ENCODE data around the gene MRPL1.

MRPL1 gene

DNA sequence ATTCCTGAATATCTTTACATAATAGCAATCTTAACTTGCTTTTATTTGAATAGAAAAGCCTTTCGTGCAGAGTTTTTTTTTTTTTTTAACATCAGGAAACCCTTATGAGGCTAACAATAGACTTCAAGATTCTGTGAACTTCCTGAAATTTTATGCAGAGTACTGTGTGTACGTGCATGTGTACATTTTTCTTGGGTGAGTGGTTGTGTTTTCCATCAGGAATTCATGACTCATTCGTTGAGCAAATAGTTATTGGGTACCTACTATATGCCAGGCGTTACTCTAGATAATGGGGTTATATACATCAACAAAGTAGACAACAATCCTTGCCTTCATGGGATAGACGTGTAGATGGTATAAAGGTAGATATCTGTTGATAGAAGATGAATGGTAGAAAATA, 59.1 kb downstream of the MRPL1 start:
- TF ChIP-seq POLR2A (IDR thresholded peaks at IDR 0.05; ENCODE audit: extremely low read depth, insufficient read length) (no peak), MYC (IDR thresholded peaks at IDR 0.05; ENCODE audit: low read depth, low read length) (no peak)
- TF ChIP-seq, protein P1, sequence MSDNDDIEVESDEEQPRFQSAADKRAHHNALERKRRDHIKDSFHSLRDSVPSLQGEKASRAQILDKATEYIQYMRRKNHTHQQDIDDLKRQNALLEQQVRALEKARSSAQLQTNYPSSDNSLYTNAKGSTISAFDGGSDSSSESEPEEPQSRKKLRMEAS (IDR thresholded peaks at IDR 0.05; ENCODE audit: low read depth, low read length): no peak
- TF ChIP-seq, protein P2, sequence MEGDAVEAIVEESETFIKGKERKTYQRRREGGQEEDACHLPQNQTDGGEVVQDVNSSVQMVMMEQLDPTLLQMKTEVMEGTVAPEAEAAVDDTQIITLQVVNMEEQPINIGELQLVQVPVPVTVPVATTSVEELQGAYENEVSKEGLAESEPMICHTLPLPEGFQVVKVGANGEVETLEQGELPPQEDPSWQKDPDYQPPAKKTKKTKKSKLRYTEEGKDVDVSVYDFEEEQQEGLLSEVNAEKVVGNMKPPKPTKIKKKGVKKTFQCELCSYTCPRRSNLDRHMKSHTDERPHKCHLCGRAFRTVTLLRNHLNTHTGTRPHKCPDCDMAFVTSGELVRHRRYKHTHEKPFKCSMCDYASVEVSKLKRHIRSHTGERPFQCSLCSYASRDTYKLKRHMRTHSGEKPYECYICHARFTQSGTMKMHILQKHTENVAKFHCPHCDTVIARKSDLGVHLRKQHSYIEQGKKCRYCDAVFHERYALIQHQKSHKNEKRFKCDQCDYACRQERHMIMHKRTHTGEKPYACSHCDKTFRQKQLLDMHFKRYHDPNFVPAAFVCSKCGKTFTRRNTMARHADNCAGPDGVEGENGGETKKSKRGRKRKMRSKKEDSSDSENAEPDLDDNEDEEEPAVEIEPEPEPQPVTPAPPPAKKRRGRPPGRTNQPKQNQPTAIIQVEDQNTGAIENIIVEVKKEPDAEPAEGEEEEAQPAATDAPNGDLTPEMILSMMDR (IDR thresholded peaks at IDR 0.05; ENCODE audit: low read depth, low read length): no peak
- DNase-seq (ENCODE audit: low read depth): no peak
- no peak overlapping the region for H3K4me3 ChIP-seq (ENCODE audit: low read depth, low read length)

DNA sequence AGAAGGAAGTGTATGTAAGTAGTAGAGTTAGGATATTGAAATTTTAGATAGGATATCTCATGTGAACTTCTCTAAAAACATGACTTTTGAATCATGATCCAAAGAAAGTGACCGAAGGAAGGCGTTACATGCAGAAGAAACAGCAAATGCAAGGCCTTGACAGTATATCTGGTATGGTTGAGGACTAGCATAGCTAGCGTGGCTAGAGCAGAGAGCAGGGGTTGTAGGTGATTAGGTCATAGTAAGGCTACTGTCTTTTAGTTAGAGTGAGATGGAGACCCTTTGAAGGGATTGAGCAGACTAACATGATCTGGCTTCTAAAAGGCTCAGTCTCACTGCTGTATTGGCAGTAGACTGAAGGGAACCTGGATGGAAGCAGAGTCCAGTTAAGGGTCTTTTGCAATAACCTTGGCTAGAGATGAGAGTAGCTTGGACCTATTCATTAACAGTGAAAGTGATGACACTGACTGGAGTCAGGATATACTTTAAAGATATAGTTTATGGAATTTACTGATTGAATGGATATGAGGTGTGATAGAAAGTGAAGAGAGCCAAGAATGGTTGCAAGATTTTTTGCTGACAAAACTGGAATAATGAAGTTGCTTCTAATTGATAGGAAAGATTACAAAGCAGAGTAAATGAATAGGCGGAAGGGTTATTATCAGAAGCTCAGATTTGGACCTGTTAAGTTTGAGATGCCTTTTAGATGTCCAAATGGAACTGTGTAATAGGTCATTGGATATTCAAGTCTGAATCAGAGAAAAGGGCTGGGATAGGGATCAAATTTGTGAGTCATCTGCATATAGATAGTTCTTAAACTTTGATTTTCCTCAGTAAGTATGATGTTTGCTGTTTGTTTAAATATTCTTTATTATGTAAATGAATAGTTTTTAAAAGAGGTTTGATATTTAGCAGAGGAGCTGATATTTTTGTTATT, 59.8 kb downstream of the MRPL1 start:
- TF ChIP-seq POLR2A (IDR thresholded peaks at IDR 0.05; ENCODE audit: extremely low read depth, insufficient read length): no peak
- no peak for TF ChIP-seq MYC (IDR thresholded peaks at IDR 0.05; ENCODE audit: low read depth, low read length)
- TF ChIP-seq, protein P2 (IDR thresholded peaks at IDR 0.05; ENCODE audit: low read depth, low read length): no peak
- TF ChIP-seq, protein P1 (IDR thresholded peaks at IDR 0.05; ENCODE audit: low read depth, low read length): no peak
- no peak for DNase-seq (ENCODE audit: low read depth)
- H3K4me3 ChIP-seq (ENCODE audit: low read depth, low read length): no peak overlapping the region

DNA sequence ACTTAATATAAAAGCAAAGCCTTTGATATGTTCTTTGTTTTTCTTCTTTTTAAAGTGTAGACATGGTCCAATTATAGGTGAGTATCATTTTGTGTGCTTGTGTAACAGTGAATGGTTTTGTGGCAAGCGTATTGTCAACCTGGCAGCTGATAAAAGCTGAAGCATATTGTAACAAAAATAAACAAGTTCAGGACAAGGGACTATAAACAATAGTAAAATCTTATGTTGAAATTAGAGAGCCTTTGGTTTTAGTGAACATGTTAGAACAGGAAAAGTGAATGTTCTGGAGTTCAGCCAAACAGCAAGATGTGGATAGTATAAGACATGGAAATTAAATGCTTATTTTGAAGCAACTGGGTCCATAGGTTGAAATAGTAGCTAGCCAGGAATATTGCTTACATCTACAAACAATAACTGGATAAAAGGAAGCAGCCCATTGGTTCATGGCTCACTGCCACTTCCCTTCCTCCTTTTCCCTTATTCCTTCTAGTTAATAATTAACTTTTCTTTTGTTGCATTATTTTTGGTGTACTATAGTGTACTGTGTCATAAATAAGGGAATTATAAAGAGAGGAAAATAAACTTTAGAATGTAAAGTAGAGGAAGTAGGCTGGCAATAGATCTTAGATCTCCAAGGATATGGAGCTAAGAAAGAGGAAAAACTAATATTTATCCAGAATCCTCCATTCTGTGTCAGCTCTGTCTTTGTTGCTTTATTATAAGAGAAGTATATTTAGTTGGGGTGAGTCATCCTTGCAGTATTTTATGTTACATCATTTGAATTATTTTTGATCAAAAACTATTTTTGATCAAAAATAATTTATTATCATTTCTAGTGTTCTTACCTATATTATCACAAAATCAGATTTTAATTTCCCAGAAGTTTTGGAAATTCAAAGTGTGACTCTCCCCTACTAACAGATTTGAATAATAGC, 65.6 kb downstream of the MRPL1 start:
- DNase-seq (ENCODE audit: low read depth): no peak
- H3K4me3 ChIP-seq (ENCODE audit: low read depth, low read length): no peak overlapping the region
- TF ChIP-seq, protein P2 (IDR thresholded peaks at IDR 0.05; ENCODE audit: low read depth, low read length): no peak
- TF ChIP-seq, protein P1 (IDR thresholded peaks at IDR 0.05; ENCODE audit: low read depth, low read length): no peak
- TF ChIP-seq POLR2A (IDR thresholded peaks at IDR 0.05; ENCODE audit: extremely low read depth, insufficient read length) (no peak), MYC (IDR thresholded peaks at IDR 0.05; ENCODE audit: low read depth, low read length) (no peak)

DNA sequence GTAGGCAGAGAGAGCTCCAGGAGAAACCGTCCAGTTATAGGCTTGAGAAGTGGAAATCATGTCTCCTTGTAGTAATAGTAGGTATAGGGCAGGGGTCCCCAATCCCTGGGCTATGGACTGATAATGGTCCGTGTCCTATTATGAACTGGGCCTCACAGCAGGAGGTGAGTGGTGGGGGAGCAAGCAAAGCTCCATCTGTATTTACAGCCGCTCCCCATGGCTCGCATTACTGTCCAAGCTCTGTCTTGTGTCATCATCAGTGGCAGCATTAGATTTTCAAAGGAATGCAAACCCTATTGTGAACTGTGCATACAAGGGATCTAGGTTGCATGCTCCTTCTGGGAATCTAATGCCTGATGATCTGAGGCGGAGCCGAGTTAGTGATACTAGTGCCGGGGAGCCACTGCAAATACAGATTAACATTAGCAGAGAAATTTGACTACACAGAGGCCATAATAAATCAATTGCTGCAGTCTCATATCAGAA, 67.6 kb downstream of the MRPL1 start:
- DNase-seq (ENCODE audit: low read depth): no peak
- TF ChIP-seq, protein P2 (IDR thresholded peaks at IDR 0.05; ENCODE audit: low read depth, low read length): no peak
- no peak for TF ChIP-seq POLR2A (IDR thresholded peaks at IDR 0.05; ENCODE audit: extremely low read depth, insufficient read length)
- TF ChIP-seq MYC (IDR thresholded peaks at IDR 0.05; ENCODE audit: low read depth, low read length): no peak
- TF ChIP-seq, protein P1 (IDR thresholded peaks at IDR 0.05; ENCODE audit: low read depth, low read length): no peak
- H3K4me3 ChIP-seq (ENCODE audit: low read depth, low read length): no peak overlapping the region

DNA sequence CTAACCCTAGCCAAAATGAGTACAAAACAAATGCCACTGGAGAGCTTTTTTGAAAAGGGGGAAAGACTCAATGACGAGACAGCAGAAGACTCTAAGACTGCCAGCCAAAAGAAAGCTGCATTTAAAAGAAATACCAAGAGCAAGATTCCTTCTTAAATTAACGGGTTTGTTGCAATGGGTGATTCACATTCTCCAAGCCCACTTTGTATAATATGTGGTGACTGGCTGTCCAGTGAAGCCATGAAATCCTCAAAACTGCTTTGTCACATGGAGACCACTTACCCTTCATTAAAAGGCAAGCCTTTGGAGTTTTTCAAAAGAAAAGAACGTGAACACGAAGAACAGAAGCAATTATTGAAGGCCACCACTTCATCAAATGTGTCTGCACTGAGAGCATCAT, 68.2 kb downstream of the MRPL1 start:
- no peak overlapping the region for H3K4me3 ChIP-seq (ENCODE audit: low read depth, low read length)
- no peak for TF ChIP-seq POLR2A (IDR thresholded peaks at IDR 0.05; ENCODE audit: extremely low read depth, insufficient read length)
- TF ChIP-seq, protein P2 (IDR thresholded peaks at IDR 0.05; ENCODE audit: low read depth, low read length): no peak
- TF ChIP-seq MYC (IDR thresholded peaks at IDR 0.05; ENCODE audit: low read depth, low read length): no peak
- TF ChIP-seq, protein P1 (IDR thresholded peaks at IDR 0.05; ENCODE audit: low read depth, low read length): no peak

More for the DNA sequence above, 68.2 kb downstream of the MRPL1 start:
- DNase-seq (ENCODE audit: low read depth): no peak

Measured in NB4 (cell line).